HG03432 (cell line): ENCODE results near the gene TJP3.
"Not testable (repeated sequence)": the region's sequence is repeated elsewhere in the genome, so short reads cannot be mapped to it uniquely, and the experiment has no call there.

ENCODE experiments used
- ATAC-seq: cut with Tn5 transposase; IDR thresholded peaks from one replicate; pipeline ENCODE4 v1.9.1; 2021; ENCODE audit warnings: mild to moderate bottlenecking, moderate library complexity; ENCODE audit not compliant: unreplicated experiment

TJP3 gene

DNA sequence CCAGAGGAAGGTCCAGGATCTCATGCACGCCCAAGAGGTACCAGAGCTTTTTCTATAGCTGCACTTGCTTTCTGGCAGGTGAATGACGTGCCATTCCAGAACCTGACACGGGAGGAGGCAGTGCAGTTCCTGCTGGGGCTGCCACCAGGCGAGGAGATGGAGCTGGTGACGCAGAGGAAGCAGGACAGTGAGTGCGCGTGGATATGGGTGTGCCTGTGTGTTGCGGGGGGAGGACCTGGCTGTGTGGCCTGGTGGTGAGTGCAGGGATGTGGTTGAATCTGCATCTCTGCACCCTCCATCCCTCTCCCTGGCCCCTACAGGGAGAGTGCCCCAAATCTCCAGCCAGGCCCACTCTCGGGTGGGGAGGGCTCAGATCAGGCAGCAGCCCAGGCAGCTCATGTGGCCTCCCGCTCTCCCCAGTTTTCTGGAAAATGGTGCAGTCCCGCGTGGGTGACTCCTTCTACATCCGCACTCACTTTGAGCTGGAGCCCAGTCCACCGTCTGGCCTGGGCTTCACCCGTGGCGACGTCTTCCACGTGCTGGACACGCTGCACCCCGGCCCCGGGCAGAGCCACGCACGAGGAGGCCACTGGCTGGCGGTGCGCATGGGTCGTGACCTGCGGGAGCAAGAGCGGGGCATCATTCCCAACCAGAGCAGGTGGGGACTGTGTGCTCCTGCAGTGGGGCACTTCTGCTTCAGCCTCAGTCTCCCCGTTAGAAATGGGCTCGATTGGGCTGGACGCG lies 30.5 kb downstream of the TJP3 start:
- ATAC-seq: no peak

GRCh38 chr19:3740431-3740830 lies 32.2 kb downstream of the TJP3 start:
- no peak for ATAC-seq

DNA sequence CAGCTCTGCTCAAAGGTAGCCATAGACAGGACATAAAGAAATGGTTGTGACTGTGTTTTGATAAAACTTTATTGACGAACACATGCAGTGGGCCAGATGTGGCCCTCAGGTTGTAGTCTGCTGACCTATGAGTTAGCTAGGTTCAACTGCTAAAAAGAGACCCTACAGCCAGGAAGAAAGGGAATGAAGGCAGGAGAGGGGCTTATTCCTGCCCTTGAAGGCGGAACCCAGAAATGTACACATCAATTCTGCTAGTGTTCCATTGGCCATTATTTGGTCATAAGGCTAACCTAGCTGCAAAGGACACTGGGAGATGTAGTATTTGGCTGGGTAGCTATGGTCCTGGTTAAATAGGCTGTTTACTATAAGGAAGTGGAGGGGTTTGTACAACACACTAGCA lies 35.3 kb downstream of the TJP3 start:
- ATAC-seq: no peak

- ATAC-seq: no peak
These were observed 37.3 kb downstream of the TJP3 start for GRCh38 chr19:3745363-3746045.

DNA sequence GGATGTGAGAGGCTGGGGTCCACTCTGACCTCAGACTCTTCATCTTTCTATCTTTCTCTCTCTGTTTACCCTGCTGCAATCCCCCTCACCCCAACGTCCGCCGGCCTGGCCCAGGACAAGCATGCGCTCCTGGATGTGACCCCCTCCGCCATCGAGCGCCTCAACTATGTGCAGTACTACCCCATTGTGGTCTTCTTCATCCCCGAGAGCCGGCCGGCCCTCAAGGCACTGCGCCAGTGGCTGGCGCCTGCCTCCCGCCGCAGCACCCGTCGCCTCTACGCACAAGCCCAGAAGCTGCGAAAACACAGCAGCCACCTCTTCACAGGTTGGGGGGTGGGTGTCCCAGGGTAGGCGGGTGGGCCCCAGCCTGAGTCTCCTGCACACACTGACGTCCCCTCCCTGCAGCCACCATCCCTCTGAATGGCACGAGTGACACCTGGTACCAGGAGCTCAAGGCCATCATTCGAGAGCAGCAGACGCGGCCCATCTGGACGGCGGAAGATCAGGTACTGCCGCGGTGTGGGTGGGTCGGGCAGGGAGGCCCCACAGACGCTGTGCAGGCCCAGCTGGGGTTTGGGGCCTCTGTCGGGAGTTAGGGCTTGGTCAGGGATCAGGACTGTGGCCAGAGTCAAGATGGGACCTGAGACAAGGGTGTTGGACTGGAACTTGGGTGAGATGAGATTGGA lies 38.3 kb downstream of the TJP3 start:
- no peak for ATAC-seq

- ATAC-seq: no peak
These were observed 40.8 kb downstream of the TJP3 start for GRCh38 chr19:3748965-3749364.

DNA sequence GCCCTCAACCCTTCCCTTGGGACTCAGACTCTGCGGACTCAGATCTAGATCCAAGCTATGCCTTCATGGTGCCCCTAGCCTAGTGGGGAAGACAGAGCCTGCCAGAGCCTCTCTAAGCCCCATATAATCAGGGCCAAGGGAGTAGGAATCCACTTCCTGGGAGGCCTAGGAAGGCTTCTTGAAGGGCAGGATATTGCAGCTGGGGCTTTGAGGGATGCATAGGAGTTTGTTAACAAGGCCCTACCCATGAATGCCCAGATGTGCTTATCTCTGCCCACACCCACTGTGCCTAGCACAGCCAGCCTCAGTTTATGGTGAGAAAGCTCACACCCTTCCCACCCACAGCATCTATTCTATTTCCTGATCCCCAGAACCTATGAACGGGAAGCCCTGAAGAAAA lies 42.0 kb downstream of the TJP3 start:
- ATAC-seq: no peak

DNA sequence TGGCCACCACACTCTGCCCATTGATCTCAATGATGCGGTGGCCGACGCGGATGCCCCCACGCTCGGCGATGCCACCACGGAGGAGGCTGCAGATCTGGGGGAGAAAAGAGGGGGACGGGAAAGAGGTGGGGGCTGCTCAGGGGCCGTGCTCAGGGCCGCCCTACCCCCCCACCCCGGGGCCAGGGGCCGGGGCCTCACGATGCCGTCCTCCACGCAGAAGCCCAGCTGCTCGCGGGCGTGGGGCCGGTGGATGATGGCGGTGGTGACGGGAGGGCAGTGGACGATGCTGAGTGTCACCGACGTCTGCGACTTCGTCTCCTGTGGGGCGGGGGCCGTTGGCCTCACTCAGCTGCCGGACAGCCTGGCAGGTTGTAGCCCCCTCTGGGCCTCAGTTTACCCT lies 43.1 kb downstream of the TJP3 start:
- ATAC-seq: no peak

GRCh38 chr19:3752492-3752891 lies 44.3 kb downstream of the TJP3 start:
- ATAC-seq: no peak

DNA sequence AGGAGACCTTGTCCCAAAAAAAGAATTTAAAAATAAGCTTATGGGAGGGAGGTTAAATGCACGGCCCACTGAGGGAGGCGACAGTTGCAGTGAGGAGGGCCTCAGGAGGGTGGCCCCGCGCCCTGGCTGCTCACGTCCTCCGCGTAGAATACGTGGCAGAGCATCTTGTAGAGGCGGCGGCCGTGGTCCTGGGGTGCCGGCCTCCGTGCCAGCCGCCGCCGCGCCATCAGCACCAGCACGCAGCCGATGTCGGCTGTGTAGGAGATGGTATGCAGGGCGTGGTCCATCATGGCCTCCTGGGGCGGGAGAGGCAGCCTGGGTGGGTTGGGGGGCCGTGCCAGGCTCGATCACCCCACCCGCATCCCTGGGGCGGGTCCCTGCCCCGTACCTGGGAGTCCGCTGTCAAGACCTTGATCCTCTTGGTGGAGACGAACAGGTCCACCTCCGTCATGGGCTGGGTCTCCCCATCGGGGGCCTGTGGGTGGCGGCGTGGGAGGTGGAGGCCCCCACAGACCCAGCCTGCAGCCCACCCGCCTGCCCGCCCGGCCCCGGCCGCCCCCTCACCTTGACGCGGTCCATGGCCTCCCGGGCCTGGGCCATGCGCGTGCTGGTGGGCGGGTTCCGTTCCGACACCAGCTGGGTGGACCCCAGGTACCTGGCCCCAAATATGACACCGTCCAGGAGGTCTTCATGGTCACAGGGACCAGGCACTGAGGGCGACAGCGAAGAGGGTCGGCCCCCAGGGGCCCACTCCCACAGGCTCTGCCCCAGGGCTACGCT lies 45.6 kb downstream of the TJP3 start:
- no peak for ATAC-seq

GRCh38 chr19:3757705-3758104 lies 49.5 kb downstream of the TJP3 start:
- ATAC-seq: not testable (repeated sequence)

DNA sequence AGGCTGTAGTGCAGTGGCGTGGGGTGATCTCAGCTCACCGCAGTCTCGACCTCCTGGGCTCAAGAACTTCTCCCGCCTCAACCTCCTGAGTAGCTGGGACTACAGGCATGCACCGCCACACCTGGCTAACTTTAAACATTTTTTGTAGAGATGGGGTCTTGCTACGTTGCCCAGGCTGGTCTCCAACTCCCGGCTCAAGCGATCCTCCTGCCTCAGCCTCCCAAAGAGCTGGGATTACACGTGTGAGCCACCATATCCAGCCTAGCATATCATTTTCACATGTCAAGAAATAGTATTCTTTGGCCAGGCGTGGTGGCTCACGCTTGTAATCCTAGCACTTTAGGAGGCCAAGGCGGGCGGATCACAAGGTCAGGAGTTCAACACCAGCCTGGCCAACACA lies 50.1 kb downstream of the TJP3 start:
- not testable (repeated sequence) for ATAC-seq

DNA sequence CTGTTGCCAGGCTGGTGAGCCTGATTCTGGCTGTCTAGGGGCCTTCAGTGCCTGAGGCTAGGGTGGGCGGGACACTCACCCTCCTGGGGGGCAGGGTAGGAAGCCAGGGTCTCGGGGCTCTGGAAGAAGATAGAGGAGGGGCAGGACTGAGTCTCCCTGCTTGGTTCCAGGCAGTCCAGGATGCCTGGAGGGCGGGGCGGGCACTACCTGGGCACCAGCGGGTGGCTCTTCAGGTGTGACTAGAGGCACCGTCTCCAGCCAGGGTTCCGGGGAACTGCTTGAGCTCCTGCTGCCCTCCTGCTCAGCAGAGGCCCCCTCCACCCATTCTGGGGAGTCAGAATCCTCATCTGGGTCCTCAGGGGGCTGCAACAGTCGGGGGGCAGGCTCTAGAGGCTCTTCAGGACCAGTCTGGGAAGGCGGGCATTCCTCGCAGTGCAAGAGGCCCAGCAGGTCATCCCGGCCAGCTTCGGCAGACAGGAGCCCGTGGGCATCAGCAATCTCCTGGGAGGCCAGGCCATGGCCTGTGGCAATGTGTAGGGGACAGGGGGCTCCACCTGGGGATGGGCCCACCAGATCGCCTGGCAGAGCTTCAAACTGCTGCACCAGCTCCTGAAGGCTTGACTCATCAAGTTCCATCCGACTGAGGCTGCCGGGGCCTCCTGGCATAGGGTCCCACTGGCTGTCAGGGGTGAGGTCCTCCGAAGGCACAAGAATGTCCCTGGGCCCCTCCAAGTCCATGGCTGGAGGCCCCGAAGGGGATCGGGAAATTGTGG lies 51.5 kb downstream of the TJP3 start:
- ATAC-seq: no peak

- no peak for ATAC-seq
These were observed 52.7 kb downstream of the TJP3 start for GRCh38 chr19:3760871-3761361.

DNA sequence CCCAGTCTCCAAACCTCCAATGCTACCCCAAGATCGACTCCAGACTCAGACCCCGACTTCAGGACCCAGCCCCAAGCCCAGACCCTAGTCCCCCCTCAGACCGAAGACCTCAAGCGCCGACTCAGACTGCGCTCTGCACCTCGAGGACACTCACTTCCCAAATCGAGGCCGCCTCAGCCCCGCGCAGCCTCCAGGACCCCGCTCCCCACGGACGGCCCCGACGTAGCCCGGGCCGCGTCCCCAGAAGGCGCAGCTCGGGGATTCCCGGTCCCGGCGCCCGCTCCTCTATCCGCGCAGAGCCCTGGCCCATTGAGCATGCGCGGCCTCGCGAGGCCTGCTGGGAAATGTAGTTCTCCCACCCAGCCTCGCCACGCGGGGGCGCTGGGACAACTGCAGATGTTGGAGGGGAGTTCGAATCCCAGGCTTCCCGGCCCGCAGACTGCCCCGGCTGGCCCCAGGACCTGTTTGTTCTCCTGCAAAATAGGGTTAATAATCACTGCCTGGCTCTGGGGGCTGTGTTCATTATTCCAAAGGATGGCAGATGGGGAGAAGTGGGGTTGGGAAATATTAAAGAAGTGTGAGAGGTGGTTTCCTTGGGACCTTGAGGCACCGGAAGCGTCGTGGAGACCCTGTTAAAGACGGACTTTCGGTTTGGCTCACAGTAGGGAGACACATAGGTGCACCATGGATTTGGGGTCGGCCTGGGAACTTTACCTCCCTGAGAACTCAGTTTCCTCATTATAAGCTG lies 53.4 kb downstream of the TJP3 start, which contains the start of gene APBA3:
Gene APBA3 (minus strand): TSS at position 311 of the 748 bp plus-strand sequence. CDS start 1,428 bp downstream, outside the sequence.
- peak; percentile 55 for ATAC-seq

DNA sequence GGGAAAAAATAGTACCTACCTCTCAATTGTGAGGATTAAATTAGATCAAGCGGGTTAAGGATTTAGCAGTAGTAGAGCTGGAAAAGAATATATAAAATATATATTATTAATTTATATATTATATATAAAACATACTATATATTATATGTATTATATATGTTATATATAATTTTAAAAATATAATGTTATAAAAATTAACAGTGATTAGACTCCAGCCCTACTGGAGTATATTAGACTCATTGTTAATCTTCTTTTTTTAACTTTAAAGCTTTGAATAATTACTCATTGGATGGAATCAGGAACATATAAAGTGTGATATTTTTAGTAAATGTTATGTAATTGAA lies 53.9 kb downstream of the TJP3 start:
- ATAC-seq: no peak

GRCh38 chr19:3762501-3763459 lies 54.6 kb downstream of the TJP3 start, which contains the start of gene MRPL54:
MRPL54 (plus strand) TSS chr19:3762682; CDS start chr19:3762701, 19 bp downstream.
- ATAC-seq: peak; percentile 69

GRCh38 chr19:3765121-3765520 lies 56.9 kb downstream of the TJP3 start:
- ATAC-seq: no peak
